ENCODE data around the gene KCNK16. TPM values are rescaled to one million over a fixed set of nuclear protein-coding genes. Genes with fewer than 3 reads are reported as not detected.

Gene KCNK16
- polyA plus RNA-seq, 4 donors: 0.34 to 2.2 TPM; not detected in 2

- WGBS, 3 donors: 32 to 36% (median 34%) methylated on average over 21 of the region's 21 CpGs
Measured at GRCh38 chr6:39361657-39362486, 39.4 kb upstream of the KCNK16 start.

GRCh38 chr6:39360378-39360777 is 37.9 kb upstream of the KCNK16 start:
- WGBS, 3 donors: 83 to 93% (median 92%) methylated on average over 9 of the region's 9 CpGs
- Histone ChIP-seq H3K27me3 (ENCODE audit: control insufficient read depth in 3 of 3, insufficient read depth in 3 of 3, low read length in 3 of 3) (no peaks in the 10 kb centered on the region), H3K9me3 (ENCODE audit: control insufficient read depth in 2 of 2, insufficient read depth in 1 of 2, low read depth in 1 of 2, low read length in 1 of 2) (no peaks in the 10 kb centered on the region), H3K4me3 (ENCODE audit: low read depth in 1 of 3, low read length in 3 of 3) (no peak overlapping the region), H3K36me3 (ENCODE audit: control insufficient read depth in 3 of 3, insufficient read depth in 2 of 3, low read depth in 1 of 3, low read length in 3 of 3) (no peaks in the 10 kb centered on the region), H3K4me1 (ENCODE audit: control insufficient read depth in 3 of 3, insufficient read depth in 2 of 3, low read depth in 1 of 3, low read length in 2 of 3) (peaks cover 0 to 3% (median 0%) of the 10 kb centered on the region in 3 donors), H3K27ac (ENCODE audit: low read depth in 1 of 3, low read length in 2 of 3) (no peak overlapping the region)
- DNase-seq: no peak
- no peak for FAIRE-seq

More at GRCh38 chr6:39361657-39362486, 39.4 kb upstream of the KCNK16 start:
- H3K4me3 ChIP-seq (ENCODE audit: low read depth in 1 of 3, low read length in 3 of 3): no peak overlapping the region
- FAIRE-seq (no peak), DNase-seq (peak; percentile 66 to 81)
- no peaks in the 10 kb centered on the region for H3K36me3 ChIP-seq (ENCODE audit: control insufficient read depth in 3 of 3, insufficient read depth in 2 of 3, low read depth in 1 of 3, low read length in 3 of 3)
- H3K27me3 ChIP-seq (ENCODE audit: control insufficient read depth in 3 of 3, insufficient read depth in 3 of 3, low read length in 3 of 3): no peaks in the 10 kb centered on the region
- peaks cover 0 to 3% (median 0%) of the 10 kb centered on the region in 3 donors for H3K4me1 ChIP-seq (ENCODE audit: control insufficient read depth in 3 of 3, insufficient read depth in 2 of 3, low read depth in 1 of 3, low read length in 2 of 3)
- no peak overlapping the region for H3K27ac ChIP-seq (ENCODE audit: low read depth in 1 of 3, low read length in 2 of 3)
- no peaks in the 10 kb centered on the region for H3K9me3 ChIP-seq (ENCODE audit: control insufficient read depth in 2 of 2, insufficient read depth in 1 of 2, low read depth in 1 of 2, low read length in 1 of 2)

- Histone ChIP-seq H3K36me3 (ENCODE audit: control insufficient read depth in 3 of 3, insufficient read depth in 2 of 3, low read depth in 1 of 3, low read length in 3 of 3) (no peaks in the 10 kb centered on the region), H3K27me3 (ENCODE audit: control insufficient read depth in 3 of 3, insufficient read depth in 3 of 3, low read length in 3 of 3) (no peaks in the 10 kb centered on the region), H3K4me3 (ENCODE audit: low read depth in 1 of 3, low read length in 3 of 3) (no peak overlapping the region), H3K4me1 (ENCODE audit: control insufficient read depth in 3 of 3, insufficient read depth in 2 of 3, low read depth in 1 of 3, low read length in 2 of 3) (peaks cover 0 to 3% (median 0%) of the 10 kb centered on the region in 3 donors), H3K9me3 (ENCODE audit: control insufficient read depth in 2 of 2, insufficient read depth in 1 of 2, low read depth in 1 of 2, low read length in 1 of 2) (no peaks in the 10 kb centered on the region), H3K27ac (ENCODE audit: low read depth in 1 of 3, low read length in 2 of 3) (no peak overlapping the region)
- DNase-seq (peak; percentile 27 to 65), FAIRE-seq (no peak)
- WGBS, 3 donors: 59 to 66% (median 64%) methylated on average over 7 of the region's 7 CpGs
Measured at GRCh38 chr6:39357998-39358686, 35.6 kb upstream of the KCNK16 start.

- Histone ChIP-seq H3K9me3 (ENCODE audit: control insufficient read depth in 2 of 2, insufficient read depth in 1 of 2, low read depth in 1 of 2, low read length in 1 of 2) (no peaks in the 10 kb centered on the region), H3K27ac (ENCODE audit: low read depth in 1 of 3, low read length in 2 of 3) (no peak overlapping the region), H3K27me3 (ENCODE audit: control insufficient read depth in 3 of 3, insufficient read depth in 3 of 3, low read length in 3 of 3) (no peaks in the 10 kb centered on the region), H3K36me3 (ENCODE audit: control insufficient read depth in 3 of 3, insufficient read depth in 2 of 3, low read depth in 1 of 3, low read length in 3 of 3) (no peaks in the 10 kb centered on the region), H3K4me3 (ENCODE audit: low read depth in 1 of 3, low read length in 3 of 3) (no peak overlapping the region), H3K4me1 (ENCODE audit: control insufficient read depth in 3 of 3, insufficient read depth in 2 of 3, low read depth in 1 of 3, low read length in 2 of 3) (peaks cover 0 to 3% (median 0%) of the 10 kb centered on the region in 3 donors)
- DNase-seq (no peak), FAIRE-seq (no peak)
- WGBS, 3 donors: 89 to 94% (median 90%) methylated on average over 7 of the region's 7 CpGs
Measured at GRCh38 chr6:39353698-39354315, 31.3 kb upstream of the KCNK16 start.

- Histone ChIP-seq H3K27me3 (ENCODE audit: control insufficient read depth in 3 of 3, insufficient read depth in 3 of 3, low read length in 3 of 3) (no peaks in the 10 kb centered on the region), H3K4me1 (ENCODE audit: control insufficient read depth in 3 of 3, insufficient read depth in 2 of 3, low read depth in 1 of 3, low read length in 2 of 3) (no peaks in the 10 kb centered on the region), H3K36me3 (ENCODE audit: control insufficient read depth in 3 of 3, insufficient read depth in 2 of 3, low read depth in 1 of 3, low read length in 3 of 3) (no peaks in the 10 kb centered on the region), H3K4me3 (ENCODE audit: low read depth in 1 of 3, low read length in 3 of 3) (no peak overlapping the region), H3K27ac (ENCODE audit: low read depth in 1 of 3, low read length in 2 of 3) (no peak overlapping the region), H3K9me3 (ENCODE audit: control insufficient read depth in 2 of 2, insufficient read depth in 1 of 2, low read depth in 1 of 2, low read length in 1 of 2) (no peaks in the 10 kb centered on the region)
- FAIRE-seq (no peak), DNase-seq (no peak)
- WGBS, 3 donors: 85 to 90% (median 90%) methylated on average over 13 of the region's 13 CpGs
Measured at GRCh38 chr6:39350723-39351505, 28.4 kb upstream of the KCNK16 start.

- H3K9me3 ChIP-seq (ENCODE audit: control insufficient read depth in 2 of 2, insufficient read depth in 1 of 2, low read depth in 1 of 2, low read length in 1 of 2): no peaks in the 10 kb centered on the region
- H3K27ac ChIP-seq (ENCODE audit: low read depth in 1 of 3, low read length in 2 of 3): no peak overlapping the region
- WGBS, 3 donors: 82 to 91% (median 86%) methylated on average over 15 of the region's 15 CpGs
- DNase-seq: no peak
- no peaks in the 10 kb centered on the region for H3K27me3 ChIP-seq (ENCODE audit: control insufficient read depth in 3 of 3, insufficient read depth in 3 of 3, low read length in 3 of 3)
- no peaks in the 10 kb centered on the region for H3K4me1 ChIP-seq (ENCODE audit: control insufficient read depth in 3 of 3, insufficient read depth in 2 of 3, low read depth in 1 of 3, low read length in 2 of 3)
- no peak for FAIRE-seq
- no peaks in the 10 kb centered on the region for H3K36me3 ChIP-seq (ENCODE audit: control insufficient read depth in 3 of 3, insufficient read depth in 2 of 3, low read depth in 1 of 3, low read length in 3 of 3)
- no peak overlapping the region for H3K4me3 ChIP-seq (ENCODE audit: low read depth in 1 of 3, low read length in 3 of 3)
Measured at GRCh38 chr6:39348740-39349139, 26.2 kb upstream of the KCNK16 start.

- Histone ChIP-seq H3K4me1 (ENCODE audit: control insufficient read depth in 3 of 3, insufficient read depth in 2 of 3, low read depth in 1 of 3, low read length in 2 of 3) (no peaks in the 10 kb centered on the region), H3K4me3 (ENCODE audit: low read depth in 1 of 3, low read length in 3 of 3) (no peak overlapping the region), H3K9me3 (ENCODE audit: control insufficient read depth in 2 of 2, insufficient read depth in 1 of 2, low read depth in 1 of 2, low read length in 1 of 2) (no peaks in the 10 kb centered on the region), H3K36me3 (ENCODE audit: control insufficient read depth in 3 of 3, insufficient read depth in 2 of 3, low read depth in 1 of 3, low read length in 3 of 3) (no peaks in the 10 kb centered on the region), H3K27ac (ENCODE audit: low read depth in 1 of 3, low read length in 2 of 3) (no peak overlapping the region), H3K27me3 (ENCODE audit: control insufficient read depth in 3 of 3, insufficient read depth in 3 of 3, low read length in 3 of 3) (no peaks in the 10 kb centered on the region)
- WGBS, 3 donors: 34 to 41% (median 34%) methylated on average over 8 to 9 of the region's 9 CpGs
- FAIRE-seq (no peak), DNase-seq (peak; percentile 58 to 68)
Measured at GRCh38 chr6:39347906-39348585, 25.5 kb upstream of the KCNK16 start.
